Measurements from ENCODE around the gene KCTD1. TPM values are rescaled to one million over a fixed set of nuclear protein-coding genes. Genes with fewer than 3 reads are reported as not detected.

KCTD1 gene
- total and polyA plus RNA-seq, 2 donors = 9.3 to 31.8 TPM

GRCh38 chr18:26435415-26436095 lies 112.8 kb downstream of the KCTD1 start:
- H3K36me3 ChIP-seq (ENCODE audit: control insufficient read depth in 2 of 2, insufficient read depth in 2 of 2, low read length in 1 of 2) = no peaks in the 10 kb centered on the region
- H3K4me3 ChIP-seq (ENCODE audit: low read length in 2 of 2) = no peak overlapping the region
- no peaks in the 10 kb centered on the region for H3K9me3 ChIP-seq (ENCODE audit: control insufficient read depth in 2 of 2, insufficient read depth in 1 of 2, low read length in 1 of 2)
- DNase-seq (ENCODE audit: low read depth in 6 of 9, low spot score in 9 of 9) = no peak
- WGBS = 97% methylated on average over 8 of the region's 8 CpGs
- H3K27ac ChIP-seq (ENCODE audit: low read depth in 1 of 2, low read length in 1 of 2) = no peak overlapping the region
- H3K4me1 ChIP-seq (ENCODE audit: control insufficient read depth in 2 of 2, insufficient read depth in 2 of 2, low read length in 2 of 2) = no peaks in the 10 kb centered on the region
- peaks cover 0 to 2% of the 10 kb centered on the region in 2 donors for H3K27me3 ChIP-seq (ENCODE audit: control insufficient read depth in 2 of 2, insufficient read depth in 1 of 2, low read length in 1 of 2)

- H3K4me3 ChIP-seq (ENCODE audit: low read length in 2 of 2) = no peak overlapping the region
- DNase-seq (ENCODE audit: low read depth in 6 of 9, low spot score in 9 of 9) = no peak
- no peaks in the 10 kb centered on the region for H3K9me3 ChIP-seq (ENCODE audit: control insufficient read depth in 2 of 2, insufficient read depth in 1 of 2, low read length in 1 of 2)
- over 99% methylated on average over 2 of the region's 2 CpGs for WGBS
- H3K27me3 ChIP-seq (ENCODE audit: control insufficient read depth in 2 of 2, insufficient read depth in 1 of 2, low read length in 1 of 2) = peaks cover 0 to 2% of the 10 kb centered on the region in 2 donors
- no peaks in the 10 kb centered on the region for H3K36me3 ChIP-seq (ENCODE audit: control insufficient read depth in 2 of 2, insufficient read depth in 2 of 2, low read length in 1 of 2)
- no peak overlapping the region for H3K27ac ChIP-seq (ENCODE audit: low read depth in 1 of 2, low read length in 1 of 2)
- H3K4me1 ChIP-seq (ENCODE audit: control insufficient read depth in 2 of 2, insufficient read depth in 2 of 2, low read length in 2 of 2) = no peaks in the 10 kb centered on the region
Observed at GRCh38 chr18:26434887-26435286, 113.5 kb downstream of the KCTD1 start.

DNA sequence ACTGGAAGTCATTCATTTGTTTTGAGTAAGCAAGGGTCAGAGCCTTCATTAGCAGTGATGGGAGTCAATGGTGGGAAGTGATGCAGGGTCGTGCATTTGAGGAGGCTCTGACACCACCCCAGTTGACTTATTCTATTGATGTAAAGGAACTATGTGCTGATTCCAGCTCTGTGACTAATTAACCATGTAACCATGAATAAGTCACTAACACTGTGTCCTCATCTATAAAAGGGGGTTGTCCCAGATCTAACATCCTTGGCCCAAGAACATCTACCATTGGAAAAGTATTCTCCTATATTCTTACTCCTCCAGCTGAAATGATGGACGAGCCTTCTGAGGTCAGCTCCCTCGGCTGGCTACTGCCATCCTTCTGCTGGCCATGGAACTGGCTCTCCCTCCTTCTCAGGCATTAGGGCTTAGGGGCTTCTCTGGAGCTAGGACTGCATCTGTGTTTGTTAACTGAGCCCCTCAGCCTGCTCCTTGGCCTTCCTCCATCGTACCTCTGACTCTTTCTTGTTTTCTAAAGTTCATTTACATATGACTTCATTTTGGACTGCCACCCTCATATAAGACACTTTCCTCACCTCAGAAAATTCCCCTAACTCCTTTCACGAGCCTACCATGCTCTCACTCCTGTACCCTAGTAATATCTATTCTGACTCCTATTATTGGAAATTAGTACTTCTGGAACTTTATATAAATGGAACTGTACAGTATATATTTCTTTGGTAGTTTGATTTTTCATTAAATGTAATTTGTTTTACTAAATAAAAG lies 115.5 kb downstream of the KCTD1 start:
- Histone ChIP-seq H3K9me3 (ENCODE audit: control insufficient read depth in 2 of 2, insufficient read depth in 1 of 2, low read length in 1 of 2) (no peaks in the 10 kb centered on the region), H3K27ac (ENCODE audit: low read depth in 1 of 2, low read length in 1 of 2) (no peak overlapping the region), H3K27me3 (ENCODE audit: control insufficient read depth in 2 of 2, insufficient read depth in 1 of 2, low read length in 1 of 2) (peaks cover 0 to 2% of the 10 kb centered on the region in 2 donors), H3K36me3 (ENCODE audit: control insufficient read depth in 2 of 2, insufficient read depth in 2 of 2, low read length in 1 of 2) (no peaks in the 10 kb centered on the region), H3K4me1 (ENCODE audit: control insufficient read depth in 2 of 2, insufficient read depth in 2 of 2, low read length in 2 of 2) (no peaks in the 10 kb centered on the region), H3K4me3 (ENCODE audit: low read length in 2 of 2) (no peak overlapping the region)
- 96% methylated on average over 5 of the region's 5 CpGs for WGBS
- DNase-seq (ENCODE audit: low read depth in 6 of 9, low spot score in 9 of 9) = no peak

- no peak overlapping the region for H3K27ac ChIP-seq (ENCODE audit: low read depth in 1 of 2, low read length in 1 of 2)
- no peak for DNase-seq (ENCODE audit: low read depth in 6 of 9, low spot score in 9 of 9)
- H3K9me3 ChIP-seq (ENCODE audit: control insufficient read depth in 2 of 2, insufficient read depth in 1 of 2, low read length in 1 of 2) = no peaks in the 10 kb centered on the region
- no peaks in the 10 kb centered on the region for H3K27me3 ChIP-seq (ENCODE audit: control insufficient read depth in 2 of 2, insufficient read depth in 1 of 2, low read length in 1 of 2)
- WGBS = 86% methylated on average over 5 of the region's 5 CpGs
- no peaks in the 10 kb centered on the region for H3K4me1 ChIP-seq (ENCODE audit: control insufficient read depth in 2 of 2, insufficient read depth in 2 of 2, low read length in 2 of 2)
- no peak overlapping the region for H3K4me3 ChIP-seq (ENCODE audit: low read length in 2 of 2)
- no peaks in the 10 kb centered on the region for H3K36me3 ChIP-seq (ENCODE audit: control insufficient read depth in 2 of 2, insufficient read depth in 2 of 2, low read length in 1 of 2)
Observed at GRCh38 chr18:26429535-26430226, 118.7 kb downstream of the KCTD1 start.

DNA sequence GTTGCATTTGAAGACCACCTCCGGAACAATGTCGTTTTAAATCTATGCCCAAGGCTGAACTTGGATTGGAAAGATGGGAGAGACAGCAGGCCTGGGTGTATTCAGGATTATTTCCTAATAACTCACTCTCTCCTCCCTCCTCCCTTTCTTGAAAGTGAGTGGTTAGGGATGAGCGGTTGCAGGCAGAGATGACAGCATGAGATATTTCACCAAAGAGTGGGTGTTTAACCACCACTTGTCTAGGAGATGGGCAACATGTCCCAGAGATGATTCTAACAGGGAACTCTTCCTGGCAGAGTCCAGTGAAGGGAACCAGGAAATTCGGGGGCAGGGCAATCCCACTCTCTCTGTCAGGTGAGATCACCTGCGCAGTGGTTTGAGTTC lies 123.2 kb downstream of the KCTD1 start:
- H3K36me3 ChIP-seq (ENCODE audit: control insufficient read depth in 2 of 2, insufficient read depth in 2 of 2, low read length in 1 of 2) = no peaks in the 10 kb centered on the region
- no peak overlapping the region for H3K27ac ChIP-seq (ENCODE audit: low read depth in 1 of 2, low read length in 1 of 2)
- 93% methylated on average over 5 of the region's 5 CpGs for WGBS
- no peak overlapping the region for H3K4me3 ChIP-seq (ENCODE audit: low read length in 2 of 2)
- no peak for DNase-seq (ENCODE audit: low read depth in 6 of 9, low spot score in 9 of 9)
- H3K4me1 ChIP-seq (ENCODE audit: control insufficient read depth in 2 of 2, insufficient read depth in 2 of 2, low read length in 2 of 2) = no peaks in the 10 kb centered on the region
- no peaks in the 10 kb centered on the region for H3K27me3 ChIP-seq (ENCODE audit: control insufficient read depth in 2 of 2, insufficient read depth in 1 of 2, low read length in 1 of 2)
- no peaks in the 10 kb centered on the region for H3K9me3 ChIP-seq (ENCODE audit: control insufficient read depth in 2 of 2, insufficient read depth in 1 of 2, low read length in 1 of 2)

DNA sequence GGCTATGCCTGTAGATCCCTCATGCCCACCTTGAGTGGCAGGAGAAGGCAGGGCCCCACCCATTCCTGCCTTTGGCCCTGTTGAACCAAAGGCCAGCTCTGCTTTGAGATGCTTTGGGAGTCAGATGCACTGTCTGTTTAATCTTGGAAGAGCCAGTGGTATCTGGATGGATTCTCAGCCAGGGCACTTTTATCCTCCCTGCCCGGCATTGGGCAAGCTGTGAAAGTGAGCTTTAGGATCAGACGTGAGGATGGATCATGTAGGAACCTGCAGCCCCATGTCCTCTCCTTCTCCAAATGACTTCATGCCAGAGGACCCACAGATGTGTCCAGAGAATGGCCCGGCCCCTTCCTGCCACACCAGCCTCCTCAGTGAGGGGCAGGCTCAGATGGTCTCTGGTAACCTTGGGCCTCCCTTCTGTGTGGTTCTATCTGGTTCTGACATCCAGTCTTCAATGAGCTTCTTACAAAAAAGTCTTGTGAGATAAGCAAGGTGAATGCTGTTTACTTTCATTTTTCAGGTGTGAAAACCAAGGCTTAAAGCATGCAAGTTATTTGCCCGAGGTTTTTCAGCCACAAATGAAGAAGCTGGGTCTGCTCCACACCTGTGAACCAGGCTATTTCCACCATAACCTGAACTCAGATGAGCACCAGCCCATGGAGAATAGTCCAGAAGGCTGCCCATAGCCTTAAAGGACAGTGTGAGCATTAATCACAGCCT lies 123.8 kb downstream of the KCTD1 start:
- Histone ChIP-seq H3K27me3 (ENCODE audit: control insufficient read depth in 2 of 2, insufficient read depth in 1 of 2, low read length in 1 of 2) (no peaks in the 10 kb centered on the region), H3K9me3 (ENCODE audit: control insufficient read depth in 2 of 2, insufficient read depth in 1 of 2, low read length in 1 of 2) (no peaks in the 10 kb centered on the region), H3K27ac (ENCODE audit: low read depth in 1 of 2, low read length in 1 of 2) (no peak overlapping the region), H3K4me1 (ENCODE audit: control insufficient read depth in 2 of 2, insufficient read depth in 2 of 2, low read length in 2 of 2) (no peaks in the 10 kb centered on the region), H3K4me3 (ENCODE audit: low read length in 2 of 2) (no peak overlapping the region), H3K36me3 (ENCODE audit: control insufficient read depth in 2 of 2, insufficient read depth in 2 of 2, low read length in 1 of 2) (no peaks in the 10 kb centered on the region)
- 86% methylated on average over 4 of the region's 4 CpGs for WGBS
- no peak for DNase-seq (ENCODE audit: low read depth in 6 of 9, low spot score in 9 of 9)

DNA sequence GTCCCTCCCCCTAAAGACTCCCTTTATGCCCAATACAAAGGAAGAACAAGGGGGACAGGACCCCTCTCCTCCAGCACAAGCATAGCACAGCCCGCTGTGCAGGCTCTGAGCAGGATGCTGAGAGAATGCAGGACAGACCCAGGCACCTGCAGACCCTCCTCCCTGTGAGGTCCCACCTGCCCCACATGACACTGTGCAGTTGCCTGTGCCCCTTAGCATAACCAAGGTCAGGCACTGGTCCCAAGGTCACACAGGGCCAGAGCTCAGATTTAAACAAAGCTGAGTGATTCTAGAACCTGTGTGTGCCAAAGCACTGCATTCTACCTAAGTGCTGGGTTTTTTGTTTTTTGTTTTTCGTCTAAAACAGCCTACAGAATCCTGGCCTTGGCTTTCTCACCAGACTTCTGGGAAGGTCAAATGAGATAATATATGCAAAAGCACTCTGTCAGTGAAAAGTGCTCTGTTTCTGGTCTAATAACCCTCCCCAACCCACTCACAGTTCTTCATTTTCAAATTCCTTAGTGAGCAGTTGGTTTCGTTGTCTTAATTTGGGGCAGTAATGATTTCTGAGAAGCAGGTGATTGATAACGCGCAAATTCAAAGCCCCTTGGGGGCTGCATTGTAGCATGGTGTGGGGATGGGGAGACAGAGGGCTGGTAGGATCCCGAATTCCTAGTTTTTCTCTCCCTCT lies 125.7 kb downstream of the KCTD1 start:
- Histone ChIP-seq H3K9me3 (ENCODE audit: control insufficient read depth in 2 of 2, insufficient read depth in 1 of 2, low read length in 1 of 2) (no peaks in the 10 kb centered on the region), H3K27me3 (ENCODE audit: control insufficient read depth in 2 of 2, insufficient read depth in 1 of 2, low read length in 1 of 2) (no peaks in the 10 kb centered on the region), H3K27ac (ENCODE audit: low read depth in 1 of 2, low read length in 1 of 2) (no peak overlapping the region), H3K4me1 (ENCODE audit: control insufficient read depth in 2 of 2, insufficient read depth in 2 of 2, low read length in 2 of 2) (no peaks in the 10 kb centered on the region), H3K36me3 (ENCODE audit: control insufficient read depth in 2 of 2, insufficient read depth in 2 of 2, low read length in 1 of 2) (no peaks in the 10 kb centered on the region), H3K4me3 (ENCODE audit: low read length in 2 of 2) (no peak overlapping the region)
- WGBS = 97% methylated on average over 6 of the region's 6 CpGs
- no peak for DNase-seq (ENCODE audit: low read depth in 6 of 9, low spot score in 9 of 9)

DNA sequence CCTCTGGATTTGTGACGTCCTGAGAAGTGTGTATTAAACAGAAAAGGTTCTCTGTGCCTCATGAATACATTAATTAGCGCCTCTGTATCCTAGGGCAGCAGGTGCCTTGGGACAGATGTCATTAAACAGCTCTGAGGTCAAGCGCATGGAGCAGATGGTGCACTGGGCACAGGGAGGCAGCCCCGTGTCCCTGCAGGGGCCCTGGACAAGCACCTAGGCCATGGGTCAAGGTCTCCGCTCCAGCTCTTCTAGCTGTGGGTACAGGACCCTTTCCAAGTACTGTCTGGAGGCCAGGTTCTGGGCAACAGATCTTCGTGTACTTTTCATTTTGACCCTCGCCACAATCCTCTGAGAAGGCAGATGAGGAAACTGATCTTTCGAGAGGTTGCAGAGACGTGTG lies 126.4 kb downstream of the KCTD1 start:
- Histone ChIP-seq H3K4me1 (ENCODE audit: control insufficient read depth in 2 of 2, insufficient read depth in 2 of 2, low read length in 2 of 2) (no peaks in the 10 kb centered on the region), H3K27me3 (ENCODE audit: control insufficient read depth in 2 of 2, insufficient read depth in 1 of 2, low read length in 1 of 2) (no peaks in the 10 kb centered on the region), H3K36me3 (ENCODE audit: control insufficient read depth in 2 of 2, insufficient read depth in 2 of 2, low read length in 1 of 2) (no peaks in the 10 kb centered on the region), H3K27ac (ENCODE audit: low read depth in 1 of 2, low read length in 1 of 2) (no peak overlapping the region), H3K9me3 (ENCODE audit: control insufficient read depth in 2 of 2, insufficient read depth in 1 of 2, low read length in 1 of 2) (no peaks in the 10 kb centered on the region), H3K4me3 (ENCODE audit: low read length in 2 of 2) (no peak overlapping the region)
- no peak for DNase-seq (ENCODE audit: low read depth in 6 of 9, low spot score in 9 of 9)
- WGBS = 95% methylated on average over 9 of the region's 9 CpGs

Measured in thymus (tissue), 11 donors.